Neural crest cell (in vitro differentiated cells): Measurements from ENCODE around the gene PRKN. TPM values are rescaled to one million over a fixed set of nuclear protein-coding genes. Genes with fewer than 3 reads are reported as not detected.

Source experiments
- DNase-seq: peaks from one replicate; pipeline ENCODE4 v3.0.0; 2021; ENCODE audit warnings: low read depth, mixed read lengths, low spot score
- H3K27ac Mint-ChIP-seq: one replicate; pipeline ENCODE4 v1.8.0; 2021; ENCODE audit warnings: mild to moderate bottlenecking, mixed read lengths; ENCODE audit not compliant: unreplicated experiment
- H3K27me3 Mint-ChIP-seq: 2 replicates; pipeline ENCODE4 v1.8.0; 2021; ENCODE audit warnings: low read depth, mild to moderate bottlenecking, mixed read lengths
- H3K36me3 Mint-ChIP-seq: 2 replicates; pipeline ENCODE4 v1.8.0; 2021; ENCODE audit warnings: low read depth, mild to moderate bottlenecking, mixed read lengths
- H3K4me1 Mint-ChIP-seq: 2 replicates; pipeline ENCODE4 v1.8.0; 2021; ENCODE audit warnings: mixed read lengths
- H3K4me3 Mint-ChIP-seq: one replicate; pipeline ENCODE4 v1.8.0; 2021; ENCODE audit warnings: mild to moderate bottlenecking, mixed read lengths
- H3K9me3 Mint-ChIP-seq: 2 replicates; pipeline ENCODE4 v1.8.0; 2021; ENCODE audit warnings: mixed read lengths
- CTCF ChIP-seq: fragments of 200-600 bp; sonication (generic); conservative IDR thresholded peaks from 2 replicates; pipeline ENCODE4 v1.5.0; 2021; ENCODE audit warnings: antibody characterized with exemption, mild to moderate bottlenecking
- total RNA-seq: library from RNA; stranded (reverse); gene quantifications from 2 replicates; pipeline ENCODE4 v1.2.1, GENCODE V29; 2021

The PRKN gene
- total RNA-seq, 1 donor from 2014 or later = 3.2 TPM

- H3K4me1 Mint-ChIP-seq = no peaks in the 10 kb centered on the region
- H3K4me3 Mint-ChIP-seq = no peak overlapping the region
- no peaks in the 10 kb centered on the region for H3K9me3 Mint-ChIP-seq
- no peaks in the 10 kb centered on the region for H3K36me3 Mint-ChIP-seq
- H3K27me3 Mint-ChIP-seq = no peaks in the 10 kb centered on the region
- H3K27ac Mint-ChIP-seq = no peak overlapping the region
- no peak for TF ChIP-seq CTCF
- no peak for DNase-seq
Measured at GRCh38 chr6:162360901-162361567, 366.5 kb downstream of the PRKN start.

- H3K27ac Mint-ChIP-seq = no peak overlapping the region
Measured at GRCh38 chr6:162358625-162359024, 368.9 kb downstream of the PRKN start.

GRCh38 chr6:162345051-162345511 lies 382.5 kb downstream of the PRKN start:
- no peak for DNase-seq
- no peak for TF ChIP-seq CTCF
- Mint-ChIP-seq H3K27me3 (no peaks in the 10 kb centered on the region), H3K27ac (no peak overlapping the region), H3K4me3 (no peak overlapping the region), H3K4me1 (peaks cover 14% of the 10 kb centered on the region), H3K36me3 (peaks cover 5% of the 10 kb centered on the region), H3K9me3 (peaks cover 6% of the 10 kb centered on the region)

More at GRCh38 chr6:162358625-162359024, 368.9 kb downstream of the PRKN start:
- H3K36me3 Mint-ChIP-seq = no peaks in the 10 kb centered on the region
- H3K4me1 Mint-ChIP-seq = no peaks in the 10 kb centered on the region
- TF ChIP-seq CTCF = no peak
- no peaks in the 10 kb centered on the region for H3K9me3 Mint-ChIP-seq
- no peaks in the 10 kb centered on the region for H3K27me3 Mint-ChIP-seq
- DNase-seq = no peak
- H3K4me3 Mint-ChIP-seq = no peak overlapping the region

GRCh38 chr6:162344646-162345010 lies 382.9 kb downstream of the PRKN start:
- Mint-ChIP-seq H3K4me1 (peaks cover 14% of the 10 kb centered on the region), H3K27ac (no peak overlapping the region), H3K27me3 (no peaks in the 10 kb centered on the region), H3K36me3 (peaks cover 5% of the 10 kb centered on the region), H3K4me3 (no peak overlapping the region), H3K9me3 (peaks cover 6% of the 10 kb centered on the region)
- DNase-seq = no peak
- TF ChIP-seq CTCF = no peak

- DNase-seq = no peak
- no peak overlapping the region for H3K27ac Mint-ChIP-seq
- H3K27me3 Mint-ChIP-seq = no peaks in the 10 kb centered on the region
- peaks cover 5% of the 10 kb centered on the region for H3K36me3 Mint-ChIP-seq
- H3K4me1 Mint-ChIP-seq = peaks cover 14% of the 10 kb centered on the region
- no peak for TF ChIP-seq CTCF
- H3K9me3 Mint-ChIP-seq = peaks cover 6% of the 10 kb centered on the region
- H3K4me3 Mint-ChIP-seq = no peak overlapping the region
Measured at GRCh38 chr6:162343936-162344645, 383.5 kb downstream of the PRKN start.
